CD4-positive, alpha-beta T cell (primary cell): ENCODE data around the gene MORN5. TPM values are rescaled to one million over a fixed set of nuclear protein-coding genes. Genes with fewer than 3 reads are reported as not detected.

Experiments
- ATAC-seq: fragments of 200-7000 bp; cut with Tn5 transposase; one replicate; pipeline ENCODE4 v1.10.0; 2022; ENCODE audit warnings: mild to moderate bottlenecking; ENCODE audit not compliant: poor library complexity
- CTCF ChIA-PET: fragments of 350-600 bp; sonication (Branson Sonifier 250); formaldehyde crosslinking; loops from one replicate; lab custom pipeline; 2021; ENCODE audit warnings: antibody characterized with exemption, inconsistent platforms; lab: Charles Lee
- POLR2A ChIA-PET: fragments of 350-600 bp; sonication (Branson Sonifier 250); formaldehyde crosslinking; loops from one replicate; lab custom pipeline; 2021; ENCODE audit warnings: antibody characterized with exemption, inconsistent platforms; lab: Charles Lee
- DNase-seq, 14 experiments: peaks; one replicate each; pipeline ENCODE4 v3.0.0-alpha.2; 2013 to 2020; ENCODE audit warnings: mixed read lengths in 2 of 14
- H3K27ac ChIP-seq, 2 donors: one replicate each; pipeline versions ENCODE4 v1.5.1 to v1.7.0; 2013; ENCODE audit warnings: low read length in 2 of 2, low read depth in 1 of 2, mild to moderate bottlenecking in 1 of 2
- H3K27me3 ChIP-seq, 2 experiments: 1 replicate in 1 of 2; 2 replicates in 1 of 2; pipeline versions ENCODE4 v1.6.1 to v1.7.0; 2013; ENCODE audit warnings: low read length in 2 of 2, control low read depth in 1 of 2, mild to moderate bottlenecking in 1 of 2, moderate library complexity in 1 of 2; ENCODE audit not compliant: insufficient read depth in 2 of 2, control insufficient read depth in 1 of 2
- H3K36me3 ChIP-seq: one replicate; pipeline ENCODE4 v1.6.1; 2013; ENCODE audit warnings: low read length, control low read depth; ENCODE audit not compliant: insufficient read depth
- H3K4me1 ChIP-seq: one replicate; pipeline ENCODE4 v1.6.1; 2013; ENCODE audit warnings: low read length, control low read depth; ENCODE audit not compliant: insufficient read depth
- H3K4me3 ChIP-seq: one replicate; pipeline ENCODE4 v1.5.1; 2013; ENCODE audit warnings: mild to moderate bottlenecking, low read length, moderate library complexity
- H3K9me3 ChIP-seq, 2 experiments: 1 replicate in 1 of 2; 2 replicates in 1 of 2; pipeline versions ENCODE4 v1.6.1 to v1.7.0; 2013; ENCODE audit warnings: low read length in 2 of 2, mild to moderate bottlenecking in 2 of 2, control low read depth in 1 of 2, moderate library complexity in 1 of 2; ENCODE audit not compliant: control insufficient read depth in 1 of 2, insufficient read depth in 1 of 2
- H3K27ac Mint-ChIP-seq: one replicate; pipeline ENCODE4 v1.8.0; 2020; ENCODE audit warnings: mixed read lengths
- H3K27me3 Mint-ChIP-seq: one replicate; pipeline ENCODE4 v1.8.0; 2021; ENCODE audit warnings: mixed read lengths
- H3K36me3 Mint-ChIP-seq: one replicate; pipeline ENCODE4 v1.8.0; 2021; ENCODE audit warnings: low read depth, mixed read lengths
- H3K4me1 Mint-ChIP-seq: one replicate; pipeline ENCODE4 v1.8.0; 2021; ENCODE audit warnings: low read depth, mixed read lengths
- H3K4me3 Mint-ChIP-seq: one replicate; pipeline ENCODE4 v1.8.0; 2020; ENCODE audit warnings: mild to moderate bottlenecking, mixed read lengths
- H3K9me3 Mint-ChIP-seq: one replicate; pipeline ENCODE4 v1.8.0; 2020; ENCODE audit warnings: mixed read lengths
- intact Hi-C, 2 experiments: fragments of 100-400 bp; cut with DNase I in 1 of 2; cut with micrococcal nuclease in 1 of 2; formaldehyde crosslinking; loops; one replicate each; pipeline versions ENCODE4 v1.15.1 to v1.9.0; 2023 to 2025; cut with DNase I, micrococcal nuclease
- total RNA-seq, 174 experiments: library from RNA in 2 of 174; stranded (reverse) in 2 of 174; gene quantifications; one replicate each; pipeline ENCODE4 v1.2.3 and lab custom pipeline; 2021 to 2026
- TF ChIP-seq, protein P1 (sequence below): fragments of 200-600 bp; IDR thresholded peaks from one replicate; pipeline ENCODE4 v1.8.0; 2022; ENCODE audit warnings: antibody characterized with exemption, mild to moderate bottlenecking

The MORN5 gene
- total RNA-seq, 2 experiments from 2014 or later, result not detected

DNA sequence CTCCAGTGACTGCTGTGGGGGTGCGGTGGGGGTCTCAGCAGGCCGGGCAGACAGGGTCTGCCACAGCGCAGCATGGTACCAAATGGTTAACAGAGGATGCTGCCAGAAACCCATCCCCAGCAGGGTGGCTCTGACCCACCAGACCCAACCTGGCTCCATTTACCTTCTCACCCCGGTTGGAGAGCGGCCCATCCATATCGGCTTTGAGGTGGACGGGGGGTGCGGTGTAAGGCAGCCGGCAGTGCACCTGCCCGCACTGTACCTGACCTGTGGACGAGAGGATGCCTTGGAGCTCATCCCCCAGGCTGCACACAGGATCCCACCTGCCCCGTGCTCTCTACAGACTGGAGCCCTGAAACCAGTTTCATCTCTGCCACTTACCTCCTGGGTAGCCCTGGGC lies 49.7 kb downstream of the MORN5 start:
- Histone ChIP-seq H3K4me1 (peaks cover 13% of the 10 kb centered on the region), H3K36me3 (no peaks in the 10 kb centered on the region), H3K9me3 (peaks cover 0 to 11% of the 10 kb centered on the region in 2 experiments), H3K4me3 (no peak overlapping the region), H3K27ac (no peak overlapping the region), H3K27me3 (peaks cover 34 to 38% of the 10 kb centered on the region in 2 experiments)
- ChIA-PET POLR2A (no interaction called here), CTCF (no interaction called here)
- Mint-ChIP-seq H3K4me3 (no peak overlapping the region), H3K27ac (no peak overlapping the region), H3K27me3 (peaks cover 71% of the 10 kb centered on the region), H3K9me3 (no peaks in the 10 kb centered on the region), H3K36me3 (no peaks in the 10 kb centered on the region), H3K4me1 (no peaks in the 10 kb centered on the region)
- ATAC-seq (no peak), DNase-seq (no peak)
- intact Hi-C loops, result no loop called here
- TF ChIP-seq, protein P1, sequence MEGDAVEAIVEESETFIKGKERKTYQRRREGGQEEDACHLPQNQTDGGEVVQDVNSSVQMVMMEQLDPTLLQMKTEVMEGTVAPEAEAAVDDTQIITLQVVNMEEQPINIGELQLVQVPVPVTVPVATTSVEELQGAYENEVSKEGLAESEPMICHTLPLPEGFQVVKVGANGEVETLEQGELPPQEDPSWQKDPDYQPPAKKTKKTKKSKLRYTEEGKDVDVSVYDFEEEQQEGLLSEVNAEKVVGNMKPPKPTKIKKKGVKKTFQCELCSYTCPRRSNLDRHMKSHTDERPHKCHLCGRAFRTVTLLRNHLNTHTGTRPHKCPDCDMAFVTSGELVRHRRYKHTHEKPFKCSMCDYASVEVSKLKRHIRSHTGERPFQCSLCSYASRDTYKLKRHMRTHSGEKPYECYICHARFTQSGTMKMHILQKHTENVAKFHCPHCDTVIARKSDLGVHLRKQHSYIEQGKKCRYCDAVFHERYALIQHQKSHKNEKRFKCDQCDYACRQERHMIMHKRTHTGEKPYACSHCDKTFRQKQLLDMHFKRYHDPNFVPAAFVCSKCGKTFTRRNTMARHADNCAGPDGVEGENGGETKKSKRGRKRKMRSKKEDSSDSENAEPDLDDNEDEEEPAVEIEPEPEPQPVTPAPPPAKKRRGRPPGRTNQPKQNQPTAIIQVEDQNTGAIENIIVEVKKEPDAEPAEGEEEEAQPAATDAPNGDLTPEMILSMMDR, result no peak

- CTCF ChIA-PET, result no interaction called here
- H3K36me3 Mint-ChIP-seq, result no peaks in the 10 kb centered on the region
Measured at GRCh38 chr9:122212473-122213004, 52.8 kb downstream of the MORN5 start.

DNA sequence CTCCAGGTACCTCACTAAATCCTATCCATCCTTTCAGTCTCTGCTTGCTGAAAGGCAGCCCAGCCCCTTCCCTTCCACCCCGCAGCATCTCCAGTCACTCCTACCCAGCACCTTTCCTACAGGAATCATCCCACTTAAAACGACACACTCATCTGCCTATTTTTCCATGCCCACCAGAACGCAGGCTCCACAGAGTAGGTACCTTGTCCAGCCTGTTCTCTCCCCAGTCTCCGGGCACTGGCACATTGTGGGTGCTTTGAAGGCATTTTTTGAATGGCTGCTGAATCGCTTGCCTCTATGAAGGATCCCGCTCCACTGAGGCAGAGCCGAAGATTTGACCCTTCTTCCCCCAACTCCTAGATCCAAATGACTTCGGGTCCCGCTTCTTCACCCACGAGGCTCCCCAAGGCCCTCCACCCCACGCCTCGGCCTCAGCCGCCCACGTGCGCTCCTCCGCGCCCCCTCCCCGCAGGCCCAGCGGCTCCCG lies 53.4 kb downstream of the MORN5 start:
- Mint-ChIP-seq H3K36me3 (no peaks in the 10 kb centered on the region), H3K4me3 (peak overlapping the region; percentile 39), H3K9me3 (no peaks in the 10 kb centered on the region), H3K27me3 (peaks cover 87% of the 10 kb centered on the region), H3K4me1 (peaks cover 6% of the 10 kb centered on the region), H3K27ac (no peak overlapping the region)
- H3K9me3 ChIP-seq, result peaks cover 0 to 15% of the 10 kb centered on the region in 2 experiments
- TF ChIP-seq, protein P1, result no peak
- H3K4me3 ChIP-seq, result peak overlapping the region; percentile 36
- H3K27me3 ChIP-seq, result peaks cover 47 to 71% of the 10 kb centered on the region in 2 experiments
- intact Hi-C loops, result no loop called here
- ATAC-seq, result no peak
- H3K27ac ChIP-seq, result no peak overlapping the region
- DNase-seq, result no peak
- ChIA-PET CTCF (no interaction called here), POLR2A (interaction anchor here (1.2 kb wide), 1 partner anchor 52 kb away, joined by 5 read pairs; the partner anchor contains the start of genes MRRF and RBM18)
- peaks cover 13% of the 10 kb centered on the region for H3K4me1 ChIP-seq
- no peaks in the 10 kb centered on the region for H3K36me3 ChIP-seq

More at GRCh38 chr9:122212473-122213004, 52.8 kb downstream of the MORN5 start:
- Mint-ChIP-seq H3K27ac (no peak overlapping the region), H3K27me3 (peaks cover 87% of the 10 kb centered on the region), H3K9me3 (no peaks in the 10 kb centered on the region), H3K4me1 (no peaks in the 10 kb centered on the region), H3K4me3 (peak overlapping the region; percentile 13)
- Histone ChIP-seq H3K36me3 (no peaks in the 10 kb centered on the region), H3K9me3 (peaks cover 0 to 15% of the 10 kb centered on the region in 2 experiments), H3K27ac (no peak overlapping the region), H3K27me3 (peaks cover 41 to 65% of the 10 kb centered on the region in 2 experiments), H3K4me3 (no peak overlapping the region), H3K4me1 (peaks cover 13% of the 10 kb centered on the region)
- TF ChIP-seq, protein P1, result no peak
- no peak for ATAC-seq
- no peak for DNase-seq
- POLR2A ChIA-PET, result no interaction called here
- intact Hi-C loops, result no loop called here
